M059J (cell line): Measurements from ENCODE around the gene ANKS3. TPM values are rescaled to one million over a fixed set of nuclear protein-coding genes. Genes with fewer than 3 reads are reported as not detected.

Source experiments
- DNase-seq: peaks from one replicate; pipeline ENCODE4 v3.0.0-alpha.2; 2012; ENCODE audit warnings: low read depth
- total RNA-seq: library from RNA; depleted of rRNA; stranded (reverse); fragments of >200 nt; shearing (Covaris generic); gene quantifications from 2 replicates; pipeline ENCODE4 v1.2.3, GENCODE V29; 2014

Gene ANKS3
- total RNA-seq, 1 experiment from 2014 or later, result 15.8 TPM

DNA sequence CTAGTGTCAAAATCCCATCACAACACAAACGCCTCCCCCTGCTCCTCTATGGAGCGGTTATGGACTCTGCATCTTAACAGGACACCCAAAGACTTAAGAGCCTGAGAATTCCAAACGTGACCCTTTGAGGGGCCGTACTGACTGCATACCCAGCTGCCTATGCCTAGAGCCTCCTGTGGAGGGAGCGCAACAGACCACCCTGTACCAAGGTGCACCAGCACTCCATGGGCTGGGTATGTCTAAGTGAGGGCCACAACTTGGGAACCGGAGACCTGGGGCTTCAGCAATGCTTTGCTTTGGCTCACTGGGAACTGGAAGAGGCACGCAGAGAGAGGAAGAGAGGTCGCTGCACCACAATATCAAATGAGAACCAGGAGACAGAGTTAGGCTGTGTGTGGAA, 5.4 kb downstream of the ANKS3 start:
- no peak for DNase-seq

DNA sequence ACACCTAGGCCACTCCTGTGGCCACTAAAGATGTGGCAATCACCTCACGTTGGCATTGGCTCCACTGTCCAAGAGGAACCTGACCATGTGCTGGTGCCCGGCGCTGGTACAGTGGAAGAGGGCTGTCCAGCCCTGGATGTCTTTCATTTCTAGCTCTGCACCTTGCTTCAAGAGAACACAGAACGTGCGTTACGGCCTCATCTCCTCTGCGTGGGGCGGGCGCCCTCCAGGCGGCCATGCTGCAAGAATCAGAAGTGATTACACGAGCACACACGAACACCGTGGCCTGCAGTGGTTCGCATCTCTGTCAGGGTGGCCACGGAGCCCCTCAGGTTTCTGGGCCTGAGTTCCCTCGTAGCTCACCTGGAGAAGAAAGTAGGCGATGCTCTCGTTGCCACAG, 7.5 kb downstream of the ANKS3 start:
- DNase-seq, result no peak

DNA sequence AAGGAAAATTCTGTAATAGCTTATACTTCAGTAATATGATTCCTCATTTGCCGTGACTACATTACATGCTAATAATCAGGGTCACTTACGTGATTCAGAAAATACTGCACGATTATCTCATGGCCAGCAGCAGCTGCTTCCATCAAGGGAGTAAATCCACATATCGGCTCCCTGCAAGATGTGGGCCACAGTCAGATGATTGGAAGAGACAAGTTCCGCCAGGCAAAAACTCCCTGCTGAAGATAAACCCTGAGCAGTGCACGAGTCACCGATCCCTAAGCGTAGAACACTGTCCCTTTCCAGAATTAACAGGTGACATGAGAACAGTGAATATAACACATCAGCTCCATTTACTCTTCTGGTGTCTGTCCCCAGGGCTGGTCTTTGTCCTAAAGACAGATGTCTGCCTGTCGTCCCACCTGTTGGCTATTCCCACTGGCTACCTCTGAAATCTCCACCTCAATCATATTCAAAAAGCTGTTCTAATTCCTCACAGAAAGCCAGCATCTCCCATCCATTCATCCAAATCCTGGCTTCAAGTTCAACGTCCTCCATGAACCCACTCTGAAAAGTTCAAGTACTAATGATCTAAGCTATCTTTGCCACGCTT, 9.3 kb downstream of the ANKS3 start:
- DNase-seq, result no peak

DNA sequence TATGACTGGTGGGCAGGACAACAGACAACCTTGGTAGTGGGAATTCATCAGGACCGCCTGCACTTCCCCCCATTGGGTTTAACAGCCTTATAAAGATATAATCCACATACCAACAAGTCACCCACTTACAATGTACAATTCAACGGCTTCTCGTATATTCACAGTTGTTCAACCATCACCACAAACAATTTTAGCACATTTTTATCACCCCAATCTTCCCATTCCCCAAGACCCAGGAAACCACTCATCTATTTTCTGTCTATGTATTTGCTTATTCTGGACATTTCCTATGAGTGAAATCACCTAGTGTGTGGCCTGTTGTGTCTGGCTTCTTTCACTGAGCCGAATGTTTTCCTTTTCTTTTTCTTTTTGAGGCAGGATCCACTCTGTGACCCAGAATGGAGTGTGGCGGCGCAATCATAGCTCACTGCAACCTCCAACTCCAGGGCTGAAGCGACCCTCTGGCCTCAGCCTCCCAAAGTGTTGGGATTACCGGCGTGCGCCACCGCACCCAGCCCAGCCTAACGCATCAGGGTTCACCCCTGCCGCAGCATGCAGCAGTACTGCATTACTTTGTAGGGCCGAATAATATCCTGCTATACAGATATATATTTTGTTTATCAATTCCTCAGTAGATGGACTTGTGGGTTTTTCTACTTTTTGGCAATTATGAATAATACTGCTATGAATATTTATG, 10.9 kb downstream of the ANKS3 start:
- no peak for DNase-seq

DNA sequence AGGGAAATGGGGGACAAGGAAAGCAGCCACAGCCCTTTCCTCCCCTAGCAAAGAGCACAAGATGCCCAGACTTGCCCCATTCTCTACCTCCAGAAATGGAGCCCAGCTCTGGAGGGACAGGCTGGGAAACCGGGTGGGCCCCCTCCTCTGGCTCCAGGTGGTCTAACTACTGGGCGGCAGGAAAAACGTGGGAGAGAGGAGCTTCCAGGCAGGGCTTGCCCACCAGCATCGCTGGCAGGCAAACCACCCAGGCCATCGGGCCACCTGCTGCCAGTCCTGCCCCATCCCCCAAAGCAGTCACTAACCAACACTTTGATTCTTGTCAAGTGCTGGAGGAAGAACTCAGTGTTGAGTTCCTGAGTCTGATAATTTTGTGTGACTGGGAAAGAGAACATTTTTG, 15.6 kb downstream of the ANKS3 start:
- no peak for DNase-seq

DNA sequence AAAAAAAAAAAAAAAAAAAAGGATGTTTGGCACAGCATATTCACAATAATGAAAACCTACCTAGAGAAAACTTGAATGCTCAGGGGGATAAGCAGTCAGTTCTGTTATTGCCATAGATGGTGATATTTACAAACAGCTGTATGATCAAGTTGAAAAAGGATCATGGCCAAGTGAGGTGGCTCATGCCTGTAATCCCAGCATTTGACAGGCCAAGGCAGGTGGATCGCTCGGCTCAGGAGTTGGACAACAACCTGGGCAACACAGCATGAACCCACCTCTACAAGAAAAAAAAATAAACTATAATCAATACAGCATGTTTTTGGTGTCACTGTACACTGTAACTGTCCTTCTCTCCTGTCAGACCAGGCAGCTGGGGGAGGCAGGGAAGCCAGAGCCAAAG, 19.1 kb downstream of the ANKS3 start:
- no peak for DNase-seq

DNA sequence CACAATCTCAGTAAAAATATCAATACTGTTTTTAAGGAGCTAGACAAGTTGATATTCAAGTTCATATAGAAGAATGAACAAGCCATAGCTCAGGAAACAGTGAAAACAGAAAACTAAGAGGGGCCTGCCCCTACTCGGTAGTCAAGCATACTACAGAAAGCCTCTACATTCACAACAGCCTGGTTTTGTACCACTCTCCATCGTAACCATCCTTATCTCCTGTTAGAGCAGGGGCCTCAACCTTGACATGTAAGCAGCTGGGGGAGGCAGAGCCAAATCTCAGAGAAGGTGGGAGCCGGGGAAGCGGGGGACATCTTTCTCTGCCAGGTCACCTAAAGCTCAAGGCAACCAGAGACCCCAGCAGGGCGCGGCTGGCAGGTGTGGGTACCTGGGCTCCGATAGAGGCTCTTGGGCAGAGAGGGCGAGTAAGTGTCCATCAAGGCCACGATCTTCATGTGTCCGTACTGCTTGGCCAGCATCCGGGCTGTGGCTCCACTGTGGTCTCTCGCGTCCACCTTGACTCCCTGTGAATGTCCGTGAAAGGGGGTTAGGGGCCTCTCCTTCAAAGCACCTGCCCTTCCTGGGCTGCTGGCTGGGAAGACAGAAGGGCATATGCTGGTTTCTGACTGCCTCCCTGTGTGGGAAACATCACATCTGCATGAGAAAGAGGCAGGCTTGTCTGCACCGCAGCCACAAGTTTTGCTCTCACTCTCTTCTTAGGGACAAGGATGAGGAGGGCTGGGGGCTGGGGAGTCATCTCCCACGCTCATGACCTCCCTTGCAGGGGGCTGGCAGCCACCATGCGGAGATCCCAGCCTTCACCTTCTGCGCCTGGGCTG, 20.2 kb downstream of the ANKS3 start:
- no peak for DNase-seq

DNA sequence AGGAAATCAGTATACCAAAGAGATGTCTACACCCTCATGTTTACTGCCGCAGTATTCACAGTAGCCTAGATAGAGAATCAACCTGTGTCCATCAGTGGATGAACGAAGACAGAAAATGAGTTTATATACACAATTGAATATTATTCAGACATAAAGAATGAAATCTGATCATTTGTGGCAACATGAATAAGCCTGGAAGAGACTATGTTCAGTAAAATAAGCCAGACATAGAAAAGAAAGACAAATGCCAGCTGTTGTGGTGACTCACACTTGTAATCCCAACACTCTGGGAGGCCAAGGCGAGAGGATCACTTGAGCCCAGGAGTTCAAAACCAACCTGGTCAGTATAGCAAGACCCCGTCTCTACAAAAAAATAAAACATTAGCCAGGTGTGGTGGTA, 24.6 kb downstream of the ANKS3 start:
- DNase-seq, result peak; percentile 21

DNA sequence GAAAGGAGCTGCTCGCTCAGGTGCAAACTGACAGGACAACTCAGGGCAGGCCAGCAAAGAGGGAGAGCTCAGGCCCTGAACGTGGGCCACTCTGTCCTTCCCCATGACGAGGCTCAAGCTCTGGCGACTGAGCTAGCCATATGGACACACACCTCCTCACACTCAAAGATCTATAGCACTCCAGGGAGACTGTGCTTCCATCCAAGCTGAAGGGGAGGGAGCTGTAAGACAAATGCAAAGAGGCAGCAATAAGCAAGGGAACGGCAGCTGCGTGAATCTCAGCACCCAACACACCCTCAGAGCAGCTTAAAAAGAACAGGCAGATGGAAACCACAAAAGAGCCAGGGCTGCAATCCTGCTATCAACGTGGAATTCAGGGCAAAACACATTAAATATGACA, 27.2 kb downstream of the ANKS3 start:
- DNase-seq, result no peak

DNA sequence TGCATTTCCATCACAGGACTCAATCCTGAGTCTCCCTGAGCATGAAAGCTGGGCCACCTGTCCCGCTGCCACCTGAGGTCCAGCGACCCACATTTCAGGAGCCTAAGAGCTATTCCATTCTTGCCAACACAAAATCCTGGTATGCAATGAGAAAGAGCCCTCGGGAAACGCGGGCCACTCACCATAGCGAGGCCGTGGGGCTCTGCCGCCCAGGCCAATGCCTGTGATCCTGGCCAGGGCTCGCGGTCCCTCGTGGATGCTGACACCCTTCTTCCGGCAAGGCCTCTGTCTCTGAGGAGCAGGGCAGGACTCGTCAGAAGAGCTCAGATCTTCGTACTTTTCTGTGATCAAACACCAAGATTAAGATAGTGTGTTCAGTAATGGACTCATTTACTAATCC, 29.2 kb downstream of the ANKS3 start:
- no peak for DNase-seq

DNA sequence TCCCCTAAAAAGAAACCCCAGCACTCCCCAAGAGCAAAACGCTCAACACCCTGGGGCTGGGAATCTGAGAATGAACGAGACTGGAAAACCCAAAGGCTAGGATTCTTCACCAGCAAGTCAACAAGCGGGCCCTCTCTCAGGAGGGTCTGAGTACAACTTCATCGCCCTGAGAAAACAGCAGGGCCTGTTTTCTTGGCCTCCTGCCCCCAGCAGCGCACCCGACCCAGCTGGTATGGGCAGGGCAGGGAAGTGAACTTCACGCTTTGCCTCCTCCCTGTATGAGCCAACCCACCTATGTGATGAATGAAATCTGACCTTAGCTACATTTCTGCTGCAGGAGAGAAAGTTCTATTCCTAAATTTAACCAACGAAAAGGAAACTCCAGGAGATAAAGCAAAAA, 29.6 kb downstream of the ANKS3 start:
- no peak for DNase-seq

DNA sequence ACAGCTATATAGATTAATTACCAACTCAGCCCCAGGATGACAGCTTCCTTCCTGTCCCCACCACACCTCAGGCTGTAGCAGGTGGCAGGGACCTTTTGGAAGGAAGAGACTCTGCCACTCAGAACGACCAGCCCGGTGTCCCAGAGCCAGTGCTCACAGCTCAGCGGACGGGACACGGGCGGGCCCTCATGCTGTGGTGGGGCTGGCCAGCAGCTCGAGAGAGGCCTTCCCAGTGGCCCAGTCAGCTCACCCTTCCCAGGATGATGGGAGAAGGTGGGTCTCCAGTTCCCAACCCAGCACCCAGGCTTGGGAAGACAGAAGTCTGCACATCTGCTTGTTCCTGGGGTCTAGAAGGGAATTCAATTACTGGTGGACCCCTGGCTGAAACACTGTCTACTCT, 30.2 kb downstream of the ANKS3 start:
- no peak for DNase-seq

DNA sequence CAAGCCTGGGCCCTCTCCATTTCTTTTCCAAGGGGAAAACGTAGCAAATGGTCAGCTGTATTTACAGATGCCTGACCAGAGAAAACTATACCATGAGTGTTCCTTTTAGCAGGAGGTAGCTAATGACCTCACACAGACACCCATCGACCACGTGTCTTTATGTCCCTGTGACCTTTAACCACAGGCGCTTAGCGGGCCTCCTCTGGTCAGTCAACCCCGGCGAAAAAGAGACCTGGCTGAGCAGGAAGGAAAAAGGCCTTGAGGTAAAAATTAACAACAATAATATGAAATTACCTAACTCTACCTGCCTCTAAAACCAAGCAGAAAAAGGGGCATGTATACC, 31.6 kb downstream of the ANKS3 start:
- no peak for DNase-seq

DNA sequence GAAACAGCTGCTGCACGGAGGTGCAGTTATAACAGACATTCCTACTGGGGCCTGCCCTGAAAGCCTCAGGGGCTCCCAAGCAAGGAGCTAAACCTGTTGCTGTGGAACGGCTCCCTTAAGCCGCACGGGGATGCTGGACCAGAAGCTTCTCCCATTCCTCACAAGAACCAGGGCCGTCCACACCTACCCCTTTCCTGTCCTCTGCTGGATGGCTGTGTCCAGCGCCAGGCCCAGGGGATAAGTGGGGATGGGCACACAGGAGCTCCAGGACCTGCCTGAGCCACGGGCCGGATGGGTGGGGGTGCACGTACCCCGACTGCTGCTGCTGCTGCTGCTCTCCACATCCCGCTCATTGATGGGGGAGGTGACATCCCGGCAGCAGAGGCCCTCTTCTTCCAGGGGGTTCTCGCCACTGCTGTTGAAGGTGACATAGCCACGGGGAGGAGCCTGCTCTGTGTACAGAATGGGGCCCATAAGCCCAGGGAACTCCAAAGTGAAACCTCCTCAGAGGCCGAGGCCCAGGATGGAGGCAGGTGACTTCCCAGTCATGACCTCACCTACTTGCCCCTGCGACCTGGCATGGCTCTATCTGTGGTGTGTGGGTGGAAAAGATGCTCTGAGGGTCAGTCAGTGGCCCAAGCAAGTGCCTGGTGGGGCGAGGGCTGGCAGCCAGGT, 32.1 kb downstream of the ANKS3 start:
- DNase-seq, result no peak

DNA sequence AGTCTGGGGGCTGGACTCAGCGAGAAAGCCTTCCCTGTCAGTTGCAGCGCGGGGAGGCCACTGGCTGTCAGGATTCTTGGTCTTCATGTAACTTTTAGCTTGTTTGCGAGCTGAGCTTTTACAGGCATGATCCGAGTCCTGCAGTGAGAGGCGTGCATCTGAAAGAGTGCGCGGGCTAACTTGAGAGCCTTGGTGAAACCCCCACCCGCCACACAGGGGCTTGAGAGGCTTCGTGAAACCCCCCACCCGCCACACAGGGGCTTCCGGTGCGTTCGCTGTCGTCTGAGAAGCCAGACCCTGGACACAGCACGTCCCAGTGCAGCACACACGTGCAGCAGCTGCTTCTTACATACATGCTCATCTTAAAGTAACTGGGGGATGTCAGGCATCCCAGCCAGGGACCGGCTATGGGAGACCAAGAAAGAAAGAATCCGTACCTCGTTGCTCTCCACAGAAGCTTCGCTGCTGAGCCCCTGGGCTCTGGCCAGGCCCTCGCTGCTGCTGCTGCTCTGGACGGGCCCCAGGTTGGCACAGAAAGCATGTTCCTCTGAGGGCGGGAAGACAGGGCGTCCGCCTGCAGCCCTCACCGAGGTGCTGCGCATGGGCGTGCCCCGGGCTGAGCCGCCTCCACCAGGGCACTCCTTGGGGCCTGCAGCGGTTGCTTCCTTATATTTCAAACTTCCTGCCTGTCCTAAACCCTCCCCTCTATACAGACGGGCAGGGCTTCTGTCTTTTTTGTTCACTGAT, 32.9 kb downstream of the ANKS3 start:
- no peak for DNase-seq

DNA sequence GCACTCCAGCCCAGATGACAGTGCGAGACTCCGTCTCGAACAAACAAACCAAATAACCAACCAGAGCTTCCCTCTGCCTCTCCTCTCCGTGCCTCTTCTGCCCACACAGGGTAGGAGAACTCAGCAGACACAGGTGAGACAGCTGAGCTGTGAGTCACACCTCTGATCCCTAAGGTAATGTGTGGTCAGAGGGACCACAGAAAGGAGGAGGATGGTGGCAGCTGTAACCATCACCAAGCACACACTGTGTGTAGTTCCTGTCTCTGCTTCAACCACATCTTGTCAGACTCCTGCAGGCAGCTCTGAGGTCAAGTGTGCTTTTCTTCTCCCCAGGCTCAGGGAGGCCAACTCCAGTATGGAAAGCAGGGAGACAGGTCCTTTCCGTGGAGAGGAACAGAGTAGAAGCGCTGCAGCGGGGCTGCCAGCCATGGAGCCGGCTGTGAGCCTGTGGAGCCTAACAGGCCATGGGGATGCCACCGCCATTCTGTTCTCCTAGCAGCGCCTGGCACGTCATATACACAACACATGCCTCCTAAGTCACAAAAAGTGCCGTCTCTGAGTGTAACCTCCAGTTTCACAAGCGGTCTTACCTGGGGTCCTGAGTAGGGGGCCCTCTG, 33.6 kb downstream of the ANKS3 start:
- no peak for DNase-seq

DNA sequence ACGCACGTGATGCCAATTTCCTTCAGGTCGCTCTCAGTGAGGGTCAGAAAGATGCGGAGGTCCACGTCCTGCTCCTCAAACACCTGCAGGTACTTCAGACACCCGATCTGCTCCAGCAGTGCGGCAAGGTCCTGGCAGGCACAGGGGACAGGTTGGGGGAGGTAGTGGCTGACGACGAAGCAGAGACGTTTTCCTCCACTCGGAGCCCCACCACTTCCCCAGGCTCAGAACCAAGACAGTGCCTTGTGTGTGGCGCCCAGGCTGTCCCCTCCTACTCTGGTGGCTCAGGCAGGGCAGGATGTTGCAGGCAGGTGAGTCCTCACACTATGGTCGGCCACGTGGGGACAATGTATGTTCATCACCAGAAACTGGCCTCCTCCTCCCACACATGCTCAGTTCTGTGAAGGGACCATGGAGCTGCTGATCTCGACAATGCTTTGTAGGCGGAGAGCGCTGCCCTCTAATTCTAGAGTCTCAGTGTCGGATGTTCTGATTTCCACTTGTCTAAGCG, 35.0 kb downstream of the ANKS3 start:
- no peak for DNase-seq

DNA sequence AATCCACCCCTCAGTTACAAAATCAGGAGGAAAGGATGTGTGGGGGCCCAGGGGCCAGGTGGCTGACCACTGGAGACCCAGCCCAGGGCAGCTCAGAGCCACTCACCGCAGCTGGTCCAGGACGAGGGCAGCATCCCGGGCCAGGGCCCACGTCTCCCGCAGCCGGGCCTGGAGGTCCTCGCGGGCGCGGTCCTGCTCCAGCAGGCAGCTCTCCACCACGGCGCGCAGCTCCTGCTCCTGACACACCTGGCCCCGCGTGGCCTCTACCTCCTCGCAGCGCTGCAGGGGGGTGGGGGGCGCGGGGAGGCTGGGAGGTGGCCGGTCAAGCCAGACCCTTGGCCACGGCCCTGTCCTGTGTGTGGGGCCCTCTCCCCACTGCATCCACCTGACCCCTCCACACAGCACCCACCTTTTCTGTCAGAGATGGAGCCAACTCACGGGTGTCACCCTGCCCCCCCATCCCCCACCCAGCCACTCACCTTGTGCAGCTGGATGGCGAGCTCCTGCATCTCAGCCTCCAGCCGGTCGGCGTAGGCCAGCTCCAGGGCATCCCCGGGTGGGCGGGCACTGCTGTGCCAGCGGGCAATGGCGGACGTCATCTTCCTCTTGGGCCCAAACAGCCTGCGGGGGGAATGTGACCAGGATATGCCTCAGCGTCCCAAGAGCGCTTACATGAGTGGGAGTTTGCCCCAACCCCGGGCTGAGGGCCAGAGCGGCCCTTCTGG, 35.6 kb downstream of the ANKS3 start:
- DNase-seq, result no peak

DNA sequence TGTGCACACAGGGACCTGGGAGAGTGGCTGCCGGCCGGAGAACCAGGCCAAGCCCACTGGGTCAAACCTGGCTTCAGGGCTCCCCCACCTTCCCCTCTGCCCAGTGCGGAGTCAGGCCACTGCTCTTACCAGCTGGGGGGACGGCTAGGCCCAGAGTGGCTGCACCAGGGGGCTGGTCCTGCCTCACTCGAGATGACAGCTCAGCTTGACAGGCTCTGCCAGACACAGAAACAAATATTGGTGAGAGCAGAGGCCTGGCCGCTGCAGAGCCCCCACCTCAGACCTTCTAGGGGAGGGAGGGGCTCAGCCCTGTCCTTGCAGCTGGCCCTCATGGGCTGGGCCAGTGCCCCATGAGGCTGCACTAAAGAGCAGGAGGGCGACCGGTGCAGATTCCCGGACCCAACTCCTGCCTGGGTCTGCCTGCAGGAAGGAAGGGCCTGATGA, 36.2 kb downstream of the ANKS3 start:
- DNase-seq, result no peak
